MCF 10A (cell line): Measurements from ENCODE around the gene PHACTR3. TPM values are rescaled to one million over a fixed set of nuclear protein-coding genes. Genes with fewer than 3 reads are reported as not detected.

Source experiments
- BruUV-seq: library from RNA; stranded (reverse); fragments of 400-500 nt; replicated peaks from 2 replicates; lab custom pipeline; 2021; lab: Mats Ljungman, UMichigan
- CTCF ChIA-PET: fragments of 300-600 bp; sonication (Branson Sonifier 250); formaldehyde crosslinking; extraction: SDS; loops from one replicate; lab custom pipeline; 2021; ENCODE audit warnings: antibody characterized with exemption, inconsistent platforms; lab: Yijun Ruan, JAX
- POLR2A ChIA-PET: fragments of 300-600, 350-650 bp; sonication (Branson Sonifier 250); formaldehyde crosslinking; extraction: SDS; loops from one replicate; lab custom pipeline; 2020; ENCODE audit warnings: antibody characterized with exemption, inconsistent platforms; lab: Yijun Ruan, JAX
- DNase-seq: peaks from one replicate; pipeline ENCODE4 v3.0.0-alpha.2; 2018; ENCODE audit not compliant: unreplicated experiment
- H3K27ac Mint-ChIP-seq: one replicate; pipeline ENCODE4 v1.8.0; 2022; ENCODE audit warnings: mild to moderate bottlenecking, low read depth, mixed read lengths; ENCODE audit not compliant: unreplicated experiment
- H3K27me3 Mint-ChIP-seq: one replicate; pipeline ENCODE4 v1.8.0; 2022; ENCODE audit warnings: mixed read lengths; ENCODE audit not compliant: insufficient read depth, unreplicated experiment
- H3K36me3 Mint-ChIP-seq: one replicate; pipeline ENCODE4 v1.8.0; 2022; ENCODE audit warnings: mild to moderate bottlenecking, moderate library complexity, mixed read lengths; ENCODE audit not compliant: insufficient read depth, unreplicated experiment
- H3K4me1 Mint-ChIP-seq: one replicate; pipeline ENCODE4 v1.8.0; 2022; ENCODE audit warnings: mixed read lengths; ENCODE audit not compliant: insufficient read depth, unreplicated experiment
- H3K4me3 Mint-ChIP-seq: one replicate; pipeline ENCODE4 v1.8.0; 2022; ENCODE audit warnings: mild to moderate bottlenecking, moderate library complexity, mixed read lengths; ENCODE audit not compliant: unreplicated experiment
- H3K9me3 Mint-ChIP-seq: one replicate; pipeline ENCODE4 v1.8.0; 2022; ENCODE audit warnings: mixed read lengths; ENCODE audit not compliant: unreplicated experiment
- intact Hi-C: fragments of 100-400 bp; cut with micrococcal nuclease; formaldehyde crosslinking; loops from 2 replicates; pipeline ENCODE4 v1.14.1; 2022
- total RNA-seq: library from RNA; stranded (reverse); gene quantifications from 2 replicates; pipeline ENCODE4 v1.2.3, GENCODE V29; 2022
- TF ChIP-seq, protein P1 (sequence below): fragments of 200-600 bp; IDR thresholded peaks from one replicate; pipeline ENCODE4 v1.8.0; 2022; ENCODE audit warnings: antibody characterized with exemption, mild to moderate bottlenecking; ENCODE audit not compliant: unreplicated experiment

PHACTR3 gene
- total RNA-seq, 1 experiment from 2014 or later, result 22.8 TPM

DNA sequence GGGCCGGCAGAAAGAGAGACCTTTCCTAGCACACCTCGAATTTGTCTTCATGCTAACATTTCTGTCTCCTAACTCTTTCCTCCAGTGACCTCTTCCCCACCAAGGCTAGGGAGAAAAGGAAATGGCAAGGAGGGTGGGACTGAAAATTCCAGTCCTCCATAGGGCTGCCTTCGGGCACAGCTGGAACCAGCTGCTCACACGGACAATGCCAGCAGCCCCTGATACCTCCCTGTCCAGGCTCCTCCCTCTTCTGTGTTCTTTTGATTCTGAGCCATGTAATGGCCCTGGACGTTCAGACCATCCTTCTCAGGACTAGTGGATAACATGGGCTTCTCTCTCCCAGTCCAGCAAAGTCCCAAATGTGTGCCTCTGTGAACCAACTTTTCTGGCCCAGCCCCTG, 29.1 kb upstream of the PHACTR3 start:
- Mint-ChIP-seq H3K27ac (no peak overlapping the region), H3K4me3 (no peak overlapping the region), H3K27me3 (peaks cover 50% of the 10 kb centered on the region), H3K36me3 (no peaks in the 10 kb centered on the region), H3K4me1 (no peaks in the 10 kb centered on the region), H3K9me3 (no peaks in the 10 kb centered on the region)
- BruUV-seq, result no TSS peak
- CTCF ChIA-PET, result interaction anchor here (0.6 to 5.5 kb wide), 4 partner anchors 14 to 224 kb away, joined by 3 to 54 read pairs (median 4); no protein-coding TSS in a partner anchor
- POLR2A ChIA-PET, result no interaction called here
- no peak for DNase-seq
- TF ChIP-seq, protein P1, sequence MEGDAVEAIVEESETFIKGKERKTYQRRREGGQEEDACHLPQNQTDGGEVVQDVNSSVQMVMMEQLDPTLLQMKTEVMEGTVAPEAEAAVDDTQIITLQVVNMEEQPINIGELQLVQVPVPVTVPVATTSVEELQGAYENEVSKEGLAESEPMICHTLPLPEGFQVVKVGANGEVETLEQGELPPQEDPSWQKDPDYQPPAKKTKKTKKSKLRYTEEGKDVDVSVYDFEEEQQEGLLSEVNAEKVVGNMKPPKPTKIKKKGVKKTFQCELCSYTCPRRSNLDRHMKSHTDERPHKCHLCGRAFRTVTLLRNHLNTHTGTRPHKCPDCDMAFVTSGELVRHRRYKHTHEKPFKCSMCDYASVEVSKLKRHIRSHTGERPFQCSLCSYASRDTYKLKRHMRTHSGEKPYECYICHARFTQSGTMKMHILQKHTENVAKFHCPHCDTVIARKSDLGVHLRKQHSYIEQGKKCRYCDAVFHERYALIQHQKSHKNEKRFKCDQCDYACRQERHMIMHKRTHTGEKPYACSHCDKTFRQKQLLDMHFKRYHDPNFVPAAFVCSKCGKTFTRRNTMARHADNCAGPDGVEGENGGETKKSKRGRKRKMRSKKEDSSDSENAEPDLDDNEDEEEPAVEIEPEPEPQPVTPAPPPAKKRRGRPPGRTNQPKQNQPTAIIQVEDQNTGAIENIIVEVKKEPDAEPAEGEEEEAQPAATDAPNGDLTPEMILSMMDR, result no peak
- intact Hi-C loops, result no loop called here

DNA sequence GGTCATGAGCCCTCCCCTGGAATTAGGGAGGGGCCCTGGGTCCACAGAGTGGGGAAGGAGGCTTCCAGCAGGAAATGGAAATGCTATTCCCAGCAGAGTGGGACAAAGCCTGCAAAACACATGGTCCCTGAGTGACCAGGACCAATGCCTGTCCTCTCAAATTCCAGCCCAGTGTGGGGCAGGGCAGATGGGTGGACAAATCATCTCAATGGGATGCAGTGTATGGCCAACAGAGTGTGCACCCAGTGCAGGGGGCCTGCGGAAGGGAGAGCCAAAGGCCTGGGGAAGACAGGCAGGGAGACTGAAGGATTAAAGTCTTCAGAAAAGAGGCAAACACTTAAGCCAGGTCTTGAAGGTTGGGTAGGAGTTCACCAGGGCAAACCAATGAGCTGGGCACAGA, 28.7 kb upstream of the PHACTR3 start:
- ChIA-PET POLR2A (no interaction called here), CTCF (interaction anchor here (0.6 to 1.6 kb wide), 3 partner anchors 15 to 223 kb away, joined by 3 to 4 read pairs (median 3); no protein-coding TSS in a partner anchor)
- Mint-ChIP-seq H3K9me3 (no peaks in the 10 kb centered on the region), H3K27me3 (peaks cover 51% of the 10 kb centered on the region), H3K27ac (no peak overlapping the region), H3K4me3 (no peak overlapping the region), H3K4me1 (no peaks in the 10 kb centered on the region), H3K36me3 (no peaks in the 10 kb centered on the region)
- TF ChIP-seq, protein P1, result no peak
- no TSS peak for BruUV-seq
- intact Hi-C loops, result no loop called here
- no peak for DNase-seq

DNA sequence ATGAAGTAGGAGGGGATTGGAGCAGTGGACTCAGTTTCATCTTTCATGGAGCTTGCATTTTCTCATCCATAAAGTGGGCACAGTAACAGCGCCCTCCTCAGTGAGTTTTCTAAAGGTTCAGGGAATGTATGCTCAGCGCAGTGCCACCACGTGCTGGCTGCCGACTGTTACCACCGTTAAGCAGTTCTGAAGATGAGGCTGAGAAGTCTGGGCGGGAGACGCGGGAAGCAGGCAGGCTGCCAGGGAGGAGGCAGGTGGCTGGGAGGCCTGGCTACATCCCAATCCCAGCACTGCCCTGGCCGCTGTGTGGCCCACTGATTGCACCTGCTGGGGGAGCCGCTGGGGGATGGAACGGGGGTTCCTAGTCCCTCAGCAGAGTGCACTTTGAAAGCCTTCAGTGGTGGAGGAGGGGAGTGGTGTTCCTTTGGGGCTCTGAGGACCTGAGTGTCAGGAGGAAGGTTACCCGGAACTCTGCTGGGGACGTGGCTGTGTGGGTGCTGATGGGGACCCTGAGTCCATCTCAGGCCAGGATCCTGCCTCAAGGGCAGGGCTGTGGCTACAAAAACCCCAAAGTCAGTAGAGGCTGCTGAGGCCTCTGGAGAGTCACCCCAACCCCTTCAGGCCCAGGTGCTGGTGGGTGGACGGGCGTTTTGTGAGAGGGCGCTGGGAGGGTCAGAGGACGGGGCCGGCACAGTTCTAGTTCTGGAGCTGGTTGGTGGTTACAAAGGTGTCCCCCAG, 28.0 kb upstream of the PHACTR3 start:
- Mint-ChIP-seq H3K27ac (no peak overlapping the region), H3K36me3 (no peaks in the 10 kb centered on the region), H3K4me3 (no peak overlapping the region), H3K4me1 (no peaks in the 10 kb centered on the region), H3K27me3 (peaks cover 51% of the 10 kb centered on the region), H3K9me3 (no peaks in the 10 kb centered on the region)
- ChIA-PET CTCF (interaction anchor here (0.8 to 1.6 kb wide), 2 partner anchors 15 to 61 kb away, joined by 3 to 4 read pairs; no protein-coding TSS in a partner anchor), POLR2A (no interaction called here)
- BruUV-seq, result no TSS peak
- intact Hi-C loops, result no loop called here
- DNase-seq, result no peak
- TF ChIP-seq, protein P1, result no peak

DNA sequence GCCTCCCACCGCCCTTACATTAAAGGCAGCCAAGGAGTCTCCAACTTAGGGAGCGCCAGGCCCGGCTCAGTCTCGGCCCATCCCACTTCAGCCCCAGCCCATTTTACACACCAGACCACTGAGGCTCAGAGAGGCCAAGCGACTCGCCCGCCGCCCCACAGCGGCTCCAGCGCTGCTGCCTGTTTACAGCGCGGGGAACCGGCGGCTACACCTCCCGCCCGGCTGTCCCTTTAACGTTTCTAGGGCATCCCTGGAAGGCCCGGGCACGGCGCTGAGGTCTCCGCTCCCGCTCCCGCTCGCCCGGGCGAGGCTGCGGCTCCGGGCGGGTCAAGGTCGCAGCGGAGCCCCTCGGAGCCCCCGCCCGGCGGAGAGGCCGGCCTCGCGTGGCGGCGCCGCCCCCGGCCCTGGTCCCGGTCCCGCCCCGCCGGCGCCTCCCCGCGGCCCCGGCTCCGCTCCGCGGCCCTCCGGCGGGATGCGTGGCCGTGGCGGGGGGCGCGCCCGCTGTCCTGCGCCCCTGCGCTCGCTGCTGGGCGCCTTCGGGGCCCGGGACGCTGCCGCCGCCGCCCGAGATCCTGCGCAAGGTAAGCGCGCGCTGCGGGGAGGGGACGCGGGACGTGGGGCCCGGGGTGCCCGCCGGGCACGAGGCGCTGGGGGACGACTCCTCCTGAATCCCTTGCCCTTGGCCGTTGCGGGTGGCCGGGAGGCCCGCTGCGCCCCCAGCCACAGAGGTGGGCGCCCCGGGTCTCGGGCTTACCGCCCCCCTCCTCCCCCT, 27.1 kb upstream of the PHACTR3 start:
- TF ChIP-seq, protein P1, result no peak
- Mint-ChIP-seq H3K4me3 (no peak overlapping the region), H3K27me3 (peaks cover 51% of the 10 kb centered on the region), H3K36me3 (no peaks in the 10 kb centered on the region), H3K4me1 (no peaks in the 10 kb centered on the region), H3K27ac (no peak overlapping the region), H3K9me3 (no peaks in the 10 kb centered on the region)
- DNase-seq, result no peak
- ChIA-PET CTCF (no interaction called here), POLR2A (no interaction called here)
- intact Hi-C loops, result no loop called here
- BruUV-seq, result no TSS peak
